Lower leg skin (tissue), 3 donors: ENCODE measurements around the gene IRAK1BP1.

Experiments
- CTCF ChIP-seq, 3 donors: fragments of 450-650 bp; IDR thresholded peaks; one replicate each; pipeline ENCODE4 v1.5.1; 2016; ENCODE audit warnings: antibody characterized with exemption in 3 of 3, mild to moderate bottlenecking in 3 of 3, moderate library complexity in 2 of 3
- POLR2A ChIP-seq, 2 donors: fragments of 450-650 bp; IDR thresholded peaks; one replicate each; pipeline ENCODE4 v1.6.1; 2016 to 2017; ENCODE audit warnings: antibody characterized with exemption in 2 of 2, mild to moderate bottlenecking in 1 of 2, moderate library complexity in 1 of 2

GRCh38 chr6:78910591-78911171 lies 43.3 kb downstream of the IRAK1BP1 start:
- TF ChIP-seq CTCF (IDR thresholded peaks at IDR 0.05): no peak
- no peak for TF ChIP-seq POLR2A (IDR thresholded peaks at IDR 0.05)
